NCI-H2196 (cell line): ENCODE results near the gene GADD45G.
A peak's percentile ranks its signal among the peaks of the same experiment; 100 is the strongest.

Experiments used
- DNase-seq: peaks from one replicate; lab custom pipeline; 2025; ENCODE audit not compliant: unreplicated experiment; lab: John Stamatoyannopoulos, UW

The GADD45G gene

GRCh38 chr9:89592213-89592815, 12.5 kb upstream of the GADD45G start:
- DNase-seq = no peak

GRCh38 chr9:89592963-89593726, 11.7 kb upstream of the GADD45G start:
- no peak for DNase-seq

GRCh38 chr9:89593727-89594427, 10.9 kb upstream of the GADD45G start:
- peak; percentile 60 for DNase-seq

- DNase-seq = no peak
Measured at GRCh38 chr9:89594811-89595550, 9.8 kb upstream of the GADD45G start.

- no peak for DNase-seq
Measured at GRCh38 chr9:89595646-89596045, 9.2 kb upstream of the GADD45G start.

- no peak for DNase-seq
Measured at GRCh38 chr9:89596937-89597555, 7.8 kb upstream of the GADD45G start.

GRCh38 chr9:89597711-89598362, 7.0 kb upstream of the GADD45G start:
- peak; percentile 61 for DNase-seq

GRCh38 chr9:89598363-89598713, 6.5 kb upstream of the GADD45G start:
- no peak for DNase-seq

GRCh38 chr9:89598926-89599325, 5.9 kb upstream of the GADD45G start:
- DNase-seq = no peak

- DNase-seq = no peak
Measured at GRCh38 chr9:89600831-89601230, 4.0 kb upstream of the GADD45G start.

- DNase-seq = no peak
Measured at GRCh38 chr9:89601306-89601705, 3.5 kb upstream of the GADD45G start.

- no peak for DNase-seq
Measured at GRCh38 chr9:89601856-89602562, 2.8 kb upstream of the GADD45G start.

- peak; percentile 91 for DNase-seq
Measured at GRCh38 chr9:89602978-89603766, 1.6 kb upstream of the GADD45G start.

- peak; percentile 86 for DNase-seq
Measured at GRCh38 chr9:89603767-89604665, 796 bp upstream of the GADD45G start.

GRCh38 chr9:89605465-89606048, 745 bp downstream of the GADD45G start:
- peak; percentile 19 for DNase-seq

- DNase-seq = peak; percentile 44
Measured at GRCh38 chr9:89606049-89606623, 1.3 kb downstream of the GADD45G start.

GRCh38 chr9:89606624-89607311, 2.0 kb downstream of the GADD45G start:
- peak; percentile 48 for DNase-seq
